Tibial artery (tissue), 4 donors: ENCODE measurements around the gene FAM184B.

Experiments
- DNase-seq, 2 donors: peaks; one replicate each; pipeline ENCODE4 v3.0.0-alpha.2; 2019
- H3K27ac ChIP-seq, 2 donors: fragments of 200-600 bp; sonication (generic) in 1 of 2; 1 replicate in 1 of 2; 2 replicates in 1 of 2; pipeline ENCODE4 v1.5.1; 2018 to 2019; ENCODE audit warnings: mild to moderate bottlenecking in 1 of 2
- H3K27me3 ChIP-seq, 2 donors: fragments of 200-600 bp; sonication (generic) in 1 of 2; one replicate each; pipeline versions ENCODE4 v1.5.1 to v1.6.0; 2016 to 2019
- H3K36me3 ChIP-seq, 3 donors: fragments of 200-600 bp; sonication (generic) in 2 of 3; one replicate each; pipeline ENCODE4 v1.5.1; 2016 to 2019; ENCODE audit warnings: mild to moderate bottlenecking in 2 of 3
- H3K4me1 ChIP-seq, 4 donors: fragments of 200-600 bp; sonication (generic) in 2 of 4; 1 replicate in 3 of 4; 2 replicates in 1 of 4; pipeline ENCODE4 v1.5.1; 2016 to 2019
- H3K4me3 ChIP-seq, 2 donors: fragments of 200-600 bp; sonication (generic) in 1 of 2; 1 replicate in 1 of 2; 2 replicates in 1 of 2; pipeline ENCODE4 v1.5.1; 2018 to 2019; ENCODE audit warnings: mild to moderate bottlenecking in 2 of 2
- H3K9me3 ChIP-seq, 3 donors: fragments of 200-600 bp; sonication (generic) in 1 of 3; one replicate each; pipeline ENCODE4 v1.5.1; 2016 to 2019
- CTCF ChIP-seq, 2 experiments: fragments of 200-600 bp in 1 of 2; fragments of 450-650 bp in 1 of 2; IDR thresholded peaks; one replicate each; pipeline ENCODE4 v1.5.1; 2017 to 2019; ENCODE audit warnings: antibody characterized with exemption in 2 of 2, mild to moderate bottlenecking in 1 of 2, moderate library complexity in 1 of 2
- intact Hi-C: fragments of 100-400 bp; cut with DNase I; formaldehyde crosslinking; loops from one replicate; pipeline ENCODE4 v1.15.0; 2023; ENCODE audit warnings: low total_unique reads

Gene FAM184B

GRCh38 chr4:17773135-17773698, 8.2 kb downstream of the FAM184B start:
- Histone ChIP-seq H3K36me3 (no peaks in the 10 kb centered on the region), H3K27ac (no peak overlapping the region), H3K4me1 (no peaks in the 10 kb centered on the region), H3K9me3 (no peaks in the 10 kb centered on the region), H3K4me3 (no peak overlapping the region), H3K27me3 (no peaks in the 10 kb centered on the region)
- TF ChIP-seq CTCF (IDR thresholded peaks at IDR 0.05): no peak
- DNase-seq: no peak
- intact Hi-C loops: no loop called here

GRCh38 chr4:17771284-17771908, 10.0 kb downstream of the FAM184B start:
- no peak for DNase-seq
- no peaks in the 10 kb centered on the region for H3K36me3 ChIP-seq
- H3K27me3 ChIP-seq: no peaks in the 10 kb centered on the region
- H3K4me3 ChIP-seq: no peak overlapping the region
- no peak overlapping the region for H3K27ac ChIP-seq
- TF ChIP-seq CTCF (IDR thresholded peaks at IDR 0.05): no peak
- peaks cover 0 to 8% (median 7%) of the 10 kb centered on the region in 3 donors for H3K9me3 ChIP-seq
- H3K4me1 ChIP-seq: no peaks in the 10 kb centered on the region
- intact Hi-C loops: no loop called here

GRCh38 chr4:17770845-17771244, 10.6 kb downstream of the FAM184B start:
- intact Hi-C loops: no loop called here
- Histone ChIP-seq H3K4me3 (no peak overlapping the region), H3K9me3 (peaks cover 0 to 8% (median 8%) of the 10 kb centered on the region in 3 donors), H3K4me1 (no peaks in the 10 kb centered on the region), H3K27ac (no peak overlapping the region), H3K36me3 (no peaks in the 10 kb centered on the region), H3K27me3 (no peaks in the 10 kb centered on the region)
- TF ChIP-seq CTCF (IDR thresholded peaks at IDR 0.05): no peak
- DNase-seq: no peak

GRCh38 chr4:17769406-17770174, 11.8 kb downstream of the FAM184B start:
- intact Hi-C loops: no loop called here
- no peaks in the 10 kb centered on the region for H3K4me1 ChIP-seq
- H3K36me3 ChIP-seq: no peaks in the 10 kb centered on the region
- no peak for TF ChIP-seq CTCF (IDR thresholded peaks at IDR 0.05)
- no peak for DNase-seq
- peaks cover 0 to 8% (median 8%) of the 10 kb centered on the region in 3 donors for H3K9me3 ChIP-seq
- no peak overlapping the region for H3K4me3 ChIP-seq
- no peaks in the 10 kb centered on the region for H3K27me3 ChIP-seq
- H3K27ac ChIP-seq: no peak overlapping the region

GRCh38 chr4:17766826-17767458, 14.5 kb downstream of the FAM184B start:
- Histone ChIP-seq H3K9me3 (peaks cover 0 to 8% (median 8%) of the 10 kb centered on the region in 3 donors), H3K4me1 (no peaks in the 10 kb centered on the region), H3K4me3 (no peak overlapping the region), H3K36me3 (no peaks in the 10 kb centered on the region), H3K27ac (no peak overlapping the region), H3K27me3 (no peaks in the 10 kb centered on the region)
- DNase-seq: no peak
- intact Hi-C loops: no loop called here
- no peak for TF ChIP-seq CTCF (IDR thresholded peaks at IDR 0.05)
